MM.1S (cell line): ENCODE data around the gene HOXC11.

ENCODE experiments used
- DNase-seq: peaks from one replicate; pipeline ENCODE4 v3.0.0-alpha.2; 2015
- H2AFZ ChIP-seq: fragments of 300-600 bp; sonication (generic); 2 replicates; pipeline ENCODE4 v1.6.0; 2016; ENCODE audit warnings: antibody characterized with exemption, low read length
- H3F3A ChIP-seq: fragments of 300-600 bp; sonication (generic); 2 replicates; pipeline ENCODE4 v1.6.1; 2016; ENCODE audit warnings: mild to moderate bottlenecking, antibody characterized with exemption, low read length, moderate library complexity, mixed read lengths; ENCODE audit not compliant: insufficient read depth
- H3K27ac ChIP-seq: fragments of 300-600 bp; sonication (generic); 2 replicates; pipeline ENCODE4 v1.5.1; 2016; ENCODE audit warnings: mild to moderate bottlenecking, low read length
- H3K27me3 ChIP-seq: fragments of 300-600 bp; sonication (generic); replicated peaks from 2 replicates; pipeline ENCODE4 v1.6.0; 2016; ENCODE audit warnings: low read length; ENCODE audit not compliant: insufficient read depth
- H3K36me3 ChIP-seq: fragments of 300-600 bp; sonication (generic); replicated peaks from 2 replicates; pipeline ENCODE4 v1.6.1; 2016; ENCODE audit warnings: mild to moderate bottlenecking, low read length, mixed read lengths; ENCODE audit not compliant: insufficient read depth
- H3K4me1 ChIP-seq: fragments of 300-600 bp; sonication (generic); 2 replicates; pipeline ENCODE4 v1.6.1; 2016; ENCODE audit warnings: low read length, mixed read lengths
- H3K4me2 ChIP-seq: fragments of 300-600 bp; sonication (generic); 2 replicates; pipeline ENCODE4 v1.6.0; 2016; ENCODE audit warnings: low read depth, low read length
- H3K4me3 ChIP-seq: fragments of 300-600 bp; sonication (generic); 2 replicates; pipeline ENCODE4 v1.5.1; 2016; ENCODE audit warnings: low read length, mixed read lengths
- H3K79me2 ChIP-seq: fragments of 300-600 bp; sonication (generic); 2 replicates; pipeline ENCODE4 v1.6.1; 2016; ENCODE audit warnings: mixed run types, low read length, mixed read lengths
- H3K9ac ChIP-seq: fragments of 300-600 bp; sonication (generic); 2 replicates; pipeline ENCODE4 v1.6.1; 2016; ENCODE audit warnings: low read length, mixed read lengths
- H3K9me2 ChIP-seq: fragments of 300-600 bp; sonication (generic); replicated peaks from 2 replicates; pipeline ENCODE4 v1.6.1; 2016; ENCODE audit warnings: mild to moderate bottlenecking, low read length, mixed read lengths; ENCODE audit not compliant: insufficient read depth
- H3K9me3 ChIP-seq: fragments of 300-600 bp; sonication (generic); replicated peaks from 2 replicates; pipeline ENCODE4 v1.6.1; 2016; ENCODE audit warnings: mild to moderate bottlenecking, low read length, mixed read lengths; ENCODE audit not compliant: insufficient read depth
- H4K20me1 ChIP-seq: fragments of 300-600 bp; sonication (generic); 2 replicates; pipeline ENCODE4 v1.6.1; 2016; ENCODE audit warnings: mild to moderate bottlenecking, low read length, moderate library complexity, mixed read lengths; ENCODE audit not compliant: insufficient read depth
- EZH2 ChIP-seq: fragments of 300-600 bp; sonication (generic); optimal IDR thresholded peaks from 2 replicates; pipeline ENCODE3; 2017; ENCODE audit warnings: low read depth, mild to moderate bottlenecking, antibody characterized with exemption, low read length, mixed read lengths
- EZH2phosphoT487 ChIP-seq: fragments of 300-600 bp; sonication (generic); IDR thresholded peaks from 2 replicates; pipeline ENCODE4 v1.6.1; 2018; ENCODE audit warnings: antibody characterized with exemption, low read length
- TF ChIP-seq, protein P1 (sequence below): fragments of 300-600 bp; sonication (generic); IDR thresholded peaks from 2 replicates; pipeline ENCODE4 v1.5.1; 2016; ENCODE audit warnings: antibody characterized with exemption, low read length, mixed read lengths

HOXC11 gene

DNA sequence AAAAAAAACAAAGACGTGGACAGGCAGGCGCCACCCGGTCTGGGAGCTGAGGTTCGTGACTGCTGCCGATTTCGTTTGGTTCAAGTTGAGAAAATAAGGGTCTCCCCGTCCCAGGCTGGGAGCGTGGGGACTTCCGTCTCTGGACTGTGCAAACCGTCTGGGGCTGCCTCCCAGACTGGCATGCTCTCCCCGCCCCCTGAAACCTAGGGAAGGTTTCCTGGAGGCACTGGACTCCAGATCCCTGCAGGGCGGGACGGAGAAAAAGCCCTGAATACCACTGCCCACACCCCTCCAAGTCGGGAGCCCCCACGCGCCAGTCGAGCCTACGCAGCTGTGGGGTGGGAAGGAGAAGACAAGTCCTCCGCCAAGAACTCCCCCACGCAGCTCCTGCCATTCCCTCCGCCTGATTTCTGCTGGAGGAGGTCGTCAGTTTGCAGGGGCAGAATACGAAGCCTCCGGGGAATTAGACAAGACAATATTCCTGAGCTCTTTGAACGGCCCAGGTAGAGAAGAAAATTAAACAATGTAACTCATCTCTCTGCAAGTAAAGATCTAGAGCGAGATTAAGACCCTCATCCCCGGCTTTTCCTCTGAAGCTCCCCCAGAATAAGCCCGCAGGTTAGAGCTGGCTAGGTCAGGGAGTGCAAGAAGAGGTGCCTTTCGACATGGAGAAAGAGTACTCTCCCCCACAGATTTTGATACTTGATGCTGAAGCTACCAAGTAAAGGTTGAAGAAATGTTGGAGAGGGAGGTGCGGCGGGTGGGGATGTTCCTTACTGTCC, 44.7 kb upstream of the HOXC11 start:
- Histone ChIP-seq H3K4me3 (no peak overlapping the region), H3K79me2 (no peaks in the 10 kb centered on the region), H3K9me3 (no peaks in the 10 kb centered on the region), H3K4me1 (no peaks in the 10 kb centered on the region), H2AFZ (no peak overlapping the region), H3F3A (no peaks in the 10 kb centered on the region), H3K27me3 (peaks cover 82% of the 10 kb centered on the region), H4K20me1 (no peaks in the 10 kb centered on the region), H3K9me2 (no peaks in the 10 kb centered on the region), H3K4me2 (no peak overlapping the region), H3K27ac (no peak overlapping the region), H3K9ac (no peak overlapping the region), H3K36me3 (no peaks in the 10 kb centered on the region)
- TF ChIP-seq EZH2phosphoT487 (no peak), EZH2 (no peak)
- TF ChIP-seq, protein P1, sequence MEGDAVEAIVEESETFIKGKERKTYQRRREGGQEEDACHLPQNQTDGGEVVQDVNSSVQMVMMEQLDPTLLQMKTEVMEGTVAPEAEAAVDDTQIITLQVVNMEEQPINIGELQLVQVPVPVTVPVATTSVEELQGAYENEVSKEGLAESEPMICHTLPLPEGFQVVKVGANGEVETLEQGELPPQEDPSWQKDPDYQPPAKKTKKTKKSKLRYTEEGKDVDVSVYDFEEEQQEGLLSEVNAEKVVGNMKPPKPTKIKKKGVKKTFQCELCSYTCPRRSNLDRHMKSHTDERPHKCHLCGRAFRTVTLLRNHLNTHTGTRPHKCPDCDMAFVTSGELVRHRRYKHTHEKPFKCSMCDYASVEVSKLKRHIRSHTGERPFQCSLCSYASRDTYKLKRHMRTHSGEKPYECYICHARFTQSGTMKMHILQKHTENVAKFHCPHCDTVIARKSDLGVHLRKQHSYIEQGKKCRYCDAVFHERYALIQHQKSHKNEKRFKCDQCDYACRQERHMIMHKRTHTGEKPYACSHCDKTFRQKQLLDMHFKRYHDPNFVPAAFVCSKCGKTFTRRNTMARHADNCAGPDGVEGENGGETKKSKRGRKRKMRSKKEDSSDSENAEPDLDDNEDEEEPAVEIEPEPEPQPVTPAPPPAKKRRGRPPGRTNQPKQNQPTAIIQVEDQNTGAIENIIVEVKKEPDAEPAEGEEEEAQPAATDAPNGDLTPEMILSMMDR: no peak
- no peak for DNase-seq

DNA sequence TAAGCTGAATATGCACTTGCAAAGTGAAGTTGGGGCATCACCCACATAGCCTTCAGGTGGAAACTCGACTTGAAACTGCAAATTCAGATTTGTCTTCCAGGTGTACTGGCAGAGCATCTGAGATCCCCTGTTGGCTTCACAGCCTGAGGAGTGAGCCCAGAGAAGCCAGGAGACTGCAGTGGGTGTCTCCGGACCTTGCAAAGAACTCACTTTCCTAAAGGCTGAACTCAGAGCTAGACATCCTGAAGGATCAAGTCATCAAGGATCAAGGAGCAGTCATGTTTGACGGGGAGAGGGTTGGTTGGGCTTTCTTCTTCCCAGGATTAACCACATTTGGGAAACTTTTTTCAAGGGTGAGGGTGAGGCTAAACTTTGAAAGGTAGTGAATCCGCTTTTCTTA, 43.4 kb upstream of the HOXC11 start:
- H3K4me3 ChIP-seq: no peak overlapping the region
- H3K4me1 ChIP-seq: no peaks in the 10 kb centered on the region
- H3K9me3 ChIP-seq: no peaks in the 10 kb centered on the region
- no peak overlapping the region for H3K4me2 ChIP-seq
- H3K27me3 ChIP-seq: peaks cover 95% of the 10 kb centered on the region
- H3F3A ChIP-seq: no peaks in the 10 kb centered on the region
- no peaks in the 10 kb centered on the region for H3K36me3 ChIP-seq
- H3K79me2 ChIP-seq: no peaks in the 10 kb centered on the region
- H4K20me1 ChIP-seq: no peaks in the 10 kb centered on the region
- H3K27ac ChIP-seq: no peak overlapping the region
- no peak for DNase-seq
- no peak overlapping the region for H2AFZ ChIP-seq
- H3K9me2 ChIP-seq: no peaks in the 10 kb centered on the region
- H3K9ac ChIP-seq: no peak overlapping the region
- TF ChIP-seq, protein P1: no peak
- no peak for TF ChIP-seq EZH2phosphoT487
- no peak for TF ChIP-seq EZH2

DNA sequence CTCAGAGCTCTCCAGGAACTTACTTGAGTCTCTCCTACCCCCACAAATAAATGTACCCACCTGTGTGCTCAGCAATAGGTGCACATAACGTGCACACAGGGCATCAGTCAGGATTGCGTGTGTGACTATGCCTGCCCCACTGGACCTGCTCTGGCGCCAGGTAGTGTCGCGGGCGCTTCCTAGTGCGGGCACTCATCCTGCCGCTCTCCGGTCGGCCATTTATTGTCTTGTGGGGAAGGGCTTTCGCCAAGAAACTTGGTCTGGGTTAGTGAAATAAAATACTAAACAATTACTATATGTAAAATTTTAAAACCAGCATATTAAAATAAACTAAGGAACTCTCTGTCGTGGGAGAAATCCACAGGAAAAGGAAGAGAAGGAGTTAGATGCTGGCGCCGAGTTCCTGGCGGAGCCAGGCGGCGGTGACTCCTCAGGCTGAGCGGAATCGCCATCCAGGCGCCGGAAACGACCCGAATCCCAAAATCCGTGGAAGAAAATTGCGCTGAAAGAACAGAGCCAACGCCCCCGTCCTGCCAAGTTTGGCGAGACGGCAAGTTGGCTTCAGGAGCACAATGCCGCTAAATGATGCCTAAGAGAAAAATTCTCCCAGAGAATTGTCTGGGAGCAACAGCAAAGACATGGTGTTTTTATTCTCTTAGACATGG, 42.2 kb upstream of the HOXC11 start:
- TF ChIP-seq EZH2phosphoT487 (no peak), EZH2 (no peak)
- TF ChIP-seq, protein P1: no peak
- Histone ChIP-seq H3K36me3 (no peaks in the 10 kb centered on the region), H3K4me1 (no peaks in the 10 kb centered on the region), H3K9me2 (no peaks in the 10 kb centered on the region), H3K9me3 (no peaks in the 10 kb centered on the region), H3F3A (no peaks in the 10 kb centered on the region), H3K9ac (no peak overlapping the region), H3K4me3 (no peak overlapping the region), H3K4me2 (no peak overlapping the region), H3K27ac (no peak overlapping the region), H2AFZ (no peak overlapping the region), H4K20me1 (no peaks in the 10 kb centered on the region), H3K79me2 (no peaks in the 10 kb centered on the region), H3K27me3 (peaks cover 100% of the 10 kb centered on the region)
- DNase-seq: no peak
